ENCODE measurements around the gene SEZ6L.

DNA sequence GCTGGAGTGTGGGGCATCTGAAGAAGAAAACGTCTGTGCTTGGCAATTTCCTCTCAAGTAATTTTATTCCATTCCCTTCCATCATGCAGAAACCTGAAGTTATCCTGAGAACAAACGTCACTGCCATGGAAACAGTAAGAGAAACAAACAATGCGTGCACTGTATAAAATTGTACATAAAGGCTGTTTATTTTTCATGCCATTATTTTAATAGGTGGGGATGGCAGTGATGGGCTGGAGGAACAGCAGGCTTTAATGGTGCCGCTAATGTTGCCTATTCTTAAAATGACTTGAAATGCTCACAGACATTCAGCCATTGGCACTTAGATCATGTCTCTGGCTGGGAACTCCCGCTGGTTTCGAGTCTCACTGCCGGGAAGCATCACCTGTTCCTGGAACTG is 7.5 kb upstream of the SEZ6L start:
- TF ChIP-seq, protein P1, sequence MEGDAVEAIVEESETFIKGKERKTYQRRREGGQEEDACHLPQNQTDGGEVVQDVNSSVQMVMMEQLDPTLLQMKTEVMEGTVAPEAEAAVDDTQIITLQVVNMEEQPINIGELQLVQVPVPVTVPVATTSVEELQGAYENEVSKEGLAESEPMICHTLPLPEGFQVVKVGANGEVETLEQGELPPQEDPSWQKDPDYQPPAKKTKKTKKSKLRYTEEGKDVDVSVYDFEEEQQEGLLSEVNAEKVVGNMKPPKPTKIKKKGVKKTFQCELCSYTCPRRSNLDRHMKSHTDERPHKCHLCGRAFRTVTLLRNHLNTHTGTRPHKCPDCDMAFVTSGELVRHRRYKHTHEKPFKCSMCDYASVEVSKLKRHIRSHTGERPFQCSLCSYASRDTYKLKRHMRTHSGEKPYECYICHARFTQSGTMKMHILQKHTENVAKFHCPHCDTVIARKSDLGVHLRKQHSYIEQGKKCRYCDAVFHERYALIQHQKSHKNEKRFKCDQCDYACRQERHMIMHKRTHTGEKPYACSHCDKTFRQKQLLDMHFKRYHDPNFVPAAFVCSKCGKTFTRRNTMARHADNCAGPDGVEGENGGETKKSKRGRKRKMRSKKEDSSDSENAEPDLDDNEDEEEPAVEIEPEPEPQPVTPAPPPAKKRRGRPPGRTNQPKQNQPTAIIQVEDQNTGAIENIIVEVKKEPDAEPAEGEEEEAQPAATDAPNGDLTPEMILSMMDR (IDR thresholded peaks at IDR 0.05; ENCODE audit: poor library complexity): no peak
- TF ChIP-seq EZH2phosphoT487 (IDR thresholded peaks at IDR 0.05; ENCODE audit: low read depth, severe bottlenecking, unreplicated experiment): no peak

Data from hepatocyte (in vitro differentiated cells).